Measurements from ENCODE around the gene PEX5L. TPM values are rescaled to one million over a fixed set of nuclear protein-coding genes. Genes with fewer than 3 reads are reported as not detected.

PEX5L gene
- total and polyA plus RNA-seq, 8 donors, result 1.1 to 30.2 (median 8.6) TPM

GRCh38 chr3:179949412-179949811 is 87.3 kb downstream of the PEX5L start:
- Histone ChIP-seq H3K36me3 (no peaks in the 10 kb centered on the region), H3K4me1 (no peaks in the 10 kb centered on the region), H3K27ac (no peak overlapping the region), H3K9me3 (no peaks in the 10 kb centered on the region), H3K4me3 (no peak overlapping the region), H3K27me3 (no peaks in the 10 kb centered on the region)
- ATAC-seq, result no peak
- TF ChIP-seq CTCF (IDR thresholded peaks at IDR 0.05), result no peak
- intact Hi-C loops (cut with DNase I), result no loop called here
- DNase-seq, result no peak
- FAIRE-seq, result no peak
- 32 to 40% methylated on average over 1 of the region's 1 CpG for WGBS, 2 donors

GRCh38 chr3:179948740-179949139 is 88.0 kb downstream of the PEX5L start:
- Histone ChIP-seq H3K36me3 (no peaks in the 10 kb centered on the region), H3K9me3 (no peaks in the 10 kb centered on the region), H3K4me1 (no peaks in the 10 kb centered on the region), H3K27me3 (no peaks in the 10 kb centered on the region), H3K4me3 (no peak overlapping the region), H3K27ac (no peak overlapping the region)
- ATAC-seq (no peak), FAIRE-seq (no peak), DNase-seq (no peak)
- no peak for TF ChIP-seq CTCF (IDR thresholded peaks at IDR 0.05)
- 73 to 75% methylated on average over 7 of the region's 7 CpGs for WGBS, 2 donors
- intact Hi-C loops (cut with DNase I), result no loop called here

GRCh38 chr3:179945569-179945968 is 91.2 kb downstream of the PEX5L start:
- no peaks in the 10 kb centered on the region for H3K27me3 ChIP-seq
- H3K9me3 ChIP-seq, result no peaks in the 10 kb centered on the region
- ATAC-seq (no peak), FAIRE-seq (no peak), DNase-seq (no peak)
- no peaks in the 10 kb centered on the region for H3K36me3 ChIP-seq
- H3K27ac ChIP-seq, result no peak overlapping the region
- intact Hi-C loops (cut with DNase I), result no loop called here
- TF ChIP-seq CTCF (IDR thresholded peaks at IDR 0.05), result no peak
- no peaks in the 10 kb centered on the region for H3K4me1 ChIP-seq
- H3K4me3 ChIP-seq, result no peak overlapping the region
- 74 to 76% methylated on average over 7 of the region's 7 CpGs for WGBS, 2 donors

GRCh38 chr3:179943117-179943880 is 93.4 kb downstream of the PEX5L start:
- WGBS, 2 donors, result 67 to 85% methylated on average over 6 of the region's 6 CpGs
- Histone ChIP-seq H3K4me3 (no peak overlapping the region), H3K27ac (no peak overlapping the region), H3K4me1 (no peaks in the 10 kb centered on the region), H3K9me3 (no peaks in the 10 kb centered on the region), H3K27me3 (no peaks in the 10 kb centered on the region), H3K36me3 (no peaks in the 10 kb centered on the region)
- no peak for TF ChIP-seq CTCF (IDR thresholded peaks at IDR 0.05)
- ATAC-seq (no peak), DNase-seq (no peak), FAIRE-seq (no peak)
- intact Hi-C loops (cut with DNase I), result no loop called here

GRCh38 chr3:179942553-179943075 is 94.1 kb downstream of the PEX5L start:
- intact Hi-C loops (cut with DNase I), result no loop called here
- Histone ChIP-seq H3K36me3 (no peaks in the 10 kb centered on the region), H3K27ac (no peak overlapping the region), H3K27me3 (no peaks in the 10 kb centered on the region), H3K9me3 (no peaks in the 10 kb centered on the region), H3K4me3 (peak overlapping the region in 2 of 4 donors; percentile 8 to 12), H3K4me1 (no peaks in the 10 kb centered on the region)
- ATAC-seq (peak in 3 of 4 donors; percentile 14 to 61 (median 18)), DNase-seq (no peak), FAIRE-seq (no peak)
- 59 to 65% methylated on average over 11 of the region's 11 CpGs for WGBS, 2 donors
- TF ChIP-seq CTCF (IDR thresholded peaks at IDR 0.05), result no peak

All from pancreas (tissue), 10 donors.